ENCODE measurements around the gene OLA1. TPM values are rescaled to one million over a fixed set of nuclear protein-coding genes. Genes with fewer than 3 reads are reported as not detected.

Gene OLA1
- polyA plus RNA-seq, 3 donors = 24.9 to 72.3 (median 71.9) TPM

DNA sequence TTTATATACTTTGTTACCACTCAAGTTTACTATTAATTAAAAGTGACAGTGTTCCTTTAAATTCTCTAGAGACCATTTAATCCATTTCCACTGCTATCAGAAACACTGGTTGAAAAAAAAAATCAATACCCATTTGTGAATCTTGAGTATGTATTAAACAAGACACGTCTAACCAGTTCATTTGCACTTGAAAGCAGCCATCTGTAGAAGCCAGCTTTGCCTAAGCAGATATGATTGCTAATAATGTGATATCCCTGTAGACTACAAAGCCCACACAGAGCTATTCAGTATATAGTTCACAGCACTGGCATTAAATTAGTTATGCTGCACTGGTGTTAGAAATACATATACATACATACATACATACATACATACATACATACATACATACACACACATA, 171.4 kb downstream of the OLA1 start:
- no peak overlapping the region for H3K4me3 ChIP-seq (replicated peaks in 1 of 3; ENCODE audit: low read depth in 2 of 3, low read length in 3 of 3)
- H3K4me1 ChIP-seq (ENCODE audit: control insufficient read depth in 1 of 2, insufficient read depth in 2 of 2, low read length in 2 of 2) = peaks cover 4 to 8% of the 10 kb centered on the region in 2 donors
- no peak overlapping the region for H2AFZ ChIP-seq (ENCODE audit: insufficient read depth, low read depth, low read length, poor library complexity, severe bottlenecking)
- no peak for DNase-seq
- intact Hi-C loops (cut with micrococcal nuclease) = no loop called here
- H3K9me3 Mint-ChIP-seq = peaks cover 0 to 2% (median 0%) of the 10 kb centered on the region in 7 donors
- H3K79me2 ChIP-seq (ENCODE audit: insufficient read depth, low read length) = no peaks in the 10 kb centered on the region
- peaks cover 8 to 31% of the 10 kb centered on the region in 2 donors for H3K36me3 ChIP-seq (replicated peaks in 1 of 2; ENCODE audit: control insufficient read depth in 1 of 2, insufficient read depth in 2 of 2, low read length in 2 of 2)
- H3K27me3 Mint-ChIP-seq (ENCODE audit: low read depth in 3 of 3) = peaks cover 0 to 2% (median 0%) of the 10 kb centered on the region in 3 donors
- H4K20me1 ChIP-seq (ENCODE audit: insufficient read depth, low read length) = no peaks in the 10 kb centered on the region
- no peaks in the 10 kb centered on the region for H3K9me3 ChIP-seq (replicated peaks in 1 of 2; ENCODE audit: control insufficient read depth in 1 of 2, insufficient read depth in 1 of 2, low read length in 2 of 2)
- no peak overlapping the region for H3K27ac Mint-ChIP-seq
- H3K36me3 Mint-ChIP-seq = peaks cover 30 to 35% of the 10 kb centered on the region in 2 donors
- H3K4me3 Mint-ChIP-seq = no peak overlapping the region
- H3K27me3 ChIP-seq (ENCODE audit: control insufficient read depth in 2 of 2, insufficient read depth in 2 of 2, low read length in 2 of 2) = no peaks in the 10 kb centered on the region
- H3K4me2 ChIP-seq (replicated peaks; ENCODE audit: extremely low read depth, low read length, poor library complexity, severe bottlenecking) = no peak overlapping the region
- H3K27ac ChIP-seq (ENCODE audit: low read depth in 1 of 2, low read length in 2 of 2) = no peak overlapping the region
- TF ChIP-seq, protein P1, sequence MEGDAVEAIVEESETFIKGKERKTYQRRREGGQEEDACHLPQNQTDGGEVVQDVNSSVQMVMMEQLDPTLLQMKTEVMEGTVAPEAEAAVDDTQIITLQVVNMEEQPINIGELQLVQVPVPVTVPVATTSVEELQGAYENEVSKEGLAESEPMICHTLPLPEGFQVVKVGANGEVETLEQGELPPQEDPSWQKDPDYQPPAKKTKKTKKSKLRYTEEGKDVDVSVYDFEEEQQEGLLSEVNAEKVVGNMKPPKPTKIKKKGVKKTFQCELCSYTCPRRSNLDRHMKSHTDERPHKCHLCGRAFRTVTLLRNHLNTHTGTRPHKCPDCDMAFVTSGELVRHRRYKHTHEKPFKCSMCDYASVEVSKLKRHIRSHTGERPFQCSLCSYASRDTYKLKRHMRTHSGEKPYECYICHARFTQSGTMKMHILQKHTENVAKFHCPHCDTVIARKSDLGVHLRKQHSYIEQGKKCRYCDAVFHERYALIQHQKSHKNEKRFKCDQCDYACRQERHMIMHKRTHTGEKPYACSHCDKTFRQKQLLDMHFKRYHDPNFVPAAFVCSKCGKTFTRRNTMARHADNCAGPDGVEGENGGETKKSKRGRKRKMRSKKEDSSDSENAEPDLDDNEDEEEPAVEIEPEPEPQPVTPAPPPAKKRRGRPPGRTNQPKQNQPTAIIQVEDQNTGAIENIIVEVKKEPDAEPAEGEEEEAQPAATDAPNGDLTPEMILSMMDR (IDR thresholded peaks at IDR 0.05) = no peak
- no CpG with 5 or more reads among the region's 1 CpG for WGBS (ENCODE audit: insufficient coverage)
- H3K9ac ChIP-seq (ENCODE audit: insufficient read depth, low read length, poor library complexity, severe bottlenecking) = no peak overlapping the region
- H3K4me1 Mint-ChIP-seq = peaks cover 7% of the 10 kb centered on the region

- H3K27me3 Mint-ChIP-seq (ENCODE audit: low read depth in 3 of 3) = peaks cover 0 to 2% (median 0%) of the 10 kb centered on the region in 3 donors
- H2AFZ ChIP-seq (ENCODE audit: insufficient read depth, low read depth, low read length, poor library complexity, severe bottlenecking) = no peak overlapping the region
- H3K79me2 ChIP-seq (ENCODE audit: insufficient read depth, low read length) = no peaks in the 10 kb centered on the region
- H3K4me1 ChIP-seq (ENCODE audit: control insufficient read depth in 1 of 2, insufficient read depth in 2 of 2, low read length in 2 of 2) = peaks cover 9 to 11% of the 10 kb centered on the region in 2 donors
- H3K4me2 ChIP-seq (replicated peaks; ENCODE audit: extremely low read depth, low read length, poor library complexity, severe bottlenecking) = no peak overlapping the region
- no peak overlapping the region for H3K4me3 Mint-ChIP-seq
- H3K4me1 Mint-ChIP-seq = peaks cover 11% of the 10 kb centered on the region
- no peak for DNase-seq
- intact Hi-C loops (cut with micrococcal nuclease) = no loop called here
- TF ChIP-seq, protein P1 (IDR thresholded peaks at IDR 0.05) = no peak
- H3K36me3 ChIP-seq (replicated peaks in 1 of 2; ENCODE audit: control insufficient read depth in 1 of 2, insufficient read depth in 2 of 2, low read length in 2 of 2) = peaks cover 8 to 29% of the 10 kb centered on the region in 2 donors
- no peaks in the 10 kb centered on the region for H3K27me3 ChIP-seq (ENCODE audit: control insufficient read depth in 2 of 2, insufficient read depth in 2 of 2, low read length in 2 of 2)
- no peak overlapping the region for H3K27ac Mint-ChIP-seq
- peaks cover 0 to 2% (median 0%) of the 10 kb centered on the region in 7 donors for H3K9me3 Mint-ChIP-seq
- no peaks in the 10 kb centered on the region for H4K20me1 ChIP-seq (ENCODE audit: insufficient read depth, low read length)
- H3K27ac ChIP-seq (ENCODE audit: low read depth in 1 of 2, low read length in 2 of 2) = no peak overlapping the region
- no peak overlapping the region for H3K4me3 ChIP-seq (replicated peaks in 1 of 3; ENCODE audit: low read depth in 2 of 3, low read length in 3 of 3)
- no peaks in the 10 kb centered on the region for H3K9me3 ChIP-seq (replicated peaks in 1 of 2; ENCODE audit: control insufficient read depth in 1 of 2, insufficient read depth in 1 of 2, low read length in 2 of 2)
- no CpG with 5 or more reads among the region's 2 CpGs for WGBS (ENCODE audit: insufficient coverage)
- H3K36me3 Mint-ChIP-seq = peaks cover 21 to 31% of the 10 kb centered on the region in 2 donors
- no peak overlapping the region for H3K9ac ChIP-seq (ENCODE audit: insufficient read depth, low read length, poor library complexity, severe bottlenecking)
Observed at GRCh38 chr2:174076040-174076439, 172.3 kb downstream of the OLA1 start.
